H9 (cell line): ENCODE measurements around the gene GAL3ST1. TPM values are rescaled to one million over a fixed set of nuclear protein-coding genes. Genes with fewer than 3 reads are reported as not detected.

Experiments
- DNase-seq: peaks from one replicate; pipeline ENCODE4 v3.0.0-alpha.2; 2017
- H2AFZ ChIP-seq: one replicate; pipeline ENCODE4 v1.6.1; 2013; ENCODE audit warnings: mild to moderate bottlenecking, low read length, control low read depth, moderate library complexity
- H2AK5ac ChIP-seq: 2 replicates; pipeline ENCODE4 v1.6.1; 2013; ENCODE audit warnings: low read length, control low read depth, mixed read lengths; ENCODE audit not compliant: insufficient read length
- H2BK120ac ChIP-seq: one replicate; pipeline ENCODE4 v1.6.1; 2013; ENCODE audit warnings: low read depth, mild to moderate bottlenecking, low read length, control low read depth, inconsistent platforms; ENCODE audit not compliant: poor library complexity, severe bottlenecking
- H2BK12ac ChIP-seq: 2 replicates; pipeline ENCODE4 v1.6.1; 2013; ENCODE audit warnings: low read length, control low read depth, mixed read lengths, low read depth; ENCODE audit not compliant: insufficient read length
- H2BK15ac ChIP-seq: 2 replicates; pipeline ENCODE4 v1.6.1; 2013; ENCODE audit warnings: low read depth, low read length, control low read depth
- H2BK20ac ChIP-seq: one replicate; pipeline ENCODE4 v1.6.1; 2013; ENCODE audit warnings: low read depth, mild to moderate bottlenecking, low read length, control low read depth, inconsistent platforms; ENCODE audit not compliant: poor library complexity, severe bottlenecking
- H2BK5ac ChIP-seq: 2 replicates; pipeline ENCODE4 v1.6.1; 2013; ENCODE audit warnings: low read length, control low read depth, mixed read lengths; ENCODE audit not compliant: insufficient read length
- H3K14ac ChIP-seq: 2 replicates; pipeline ENCODE4 v1.6.1; 2013; ENCODE audit warnings: low read length, control low read depth; ENCODE audit not compliant: insufficient read depth
- H3K18ac ChIP-seq: 2 replicates; pipeline ENCODE4 v1.6.1; 2013; ENCODE audit warnings: low read depth, mild to moderate bottlenecking, mixed read lengths, low read length, control low read depth; ENCODE audit not compliant: insufficient read length
- H3K23ac ChIP-seq: 2 replicates; pipeline ENCODE4 v1.6.1; 2013; ENCODE audit warnings: low read length, control low read depth, mixed read lengths, low read depth; ENCODE audit not compliant: insufficient read length
- H3K23me2 ChIP-seq: 2 replicates; pipeline ENCODE4 v1.6.1; 2013; ENCODE audit warnings: low read depth, mild to moderate bottlenecking, mixed read lengths, low read length, control low read depth; ENCODE audit not compliant: insufficient read length, poor library complexity, severe bottlenecking
- H3K27ac ChIP-seq: 2 replicates; pipeline ENCODE4 v1.5.1; 2013; ENCODE audit warnings: low read length, control low read depth, mixed read lengths, low read depth; ENCODE audit not compliant: insufficient read length
- H3K27me3 ChIP-seq: 2 replicates; pipeline ENCODE4 v1.6.1; 2013; ENCODE audit warnings: low read length, control low read depth, inconsistent platforms; ENCODE audit not compliant: insufficient read depth
- H3K4ac ChIP-seq: 2 replicates; pipeline ENCODE4 v1.6.1; 2013; ENCODE audit warnings: low read depth, mild to moderate bottlenecking, control low read depth, inconsistent platforms, low read length, moderate library complexity
- H3K4me1 ChIP-seq: 2 replicates; pipeline ENCODE4 v1.6.1; 2013; ENCODE audit warnings: low read length, control low read depth, inconsistent platforms; ENCODE audit not compliant: insufficient read depth
- H3K4me2 ChIP-seq: 2 replicates; pipeline ENCODE4 v1.6.1; 2013; ENCODE audit warnings: low read length, control low read depth, mixed read lengths; ENCODE audit not compliant: insufficient read length, insufficient read depth
- H3K56ac ChIP-seq: 2 replicates; pipeline ENCODE4 v1.6.1; 2013; ENCODE audit warnings: low read depth, mild to moderate bottlenecking, mixed read lengths, low read length, control low read depth; ENCODE audit not compliant: insufficient read length
- H3K79me1 ChIP-seq: 2 replicates; pipeline ENCODE4 v1.6.1; 2013; ENCODE audit warnings: low read depth, mild to moderate bottlenecking, moderate library complexity, low read length, control low read depth, inconsistent platforms; ENCODE audit not compliant: insufficient read depth, poor library complexity, severe bottlenecking
- H3K79me2 ChIP-seq: 2 replicates; pipeline ENCODE4 v1.6.1; 2013; ENCODE audit warnings: low read length, control low read depth, inconsistent platforms; ENCODE audit not compliant: insufficient read depth
- H3K9ac ChIP-seq: 2 replicates; pipeline ENCODE4 v1.6.1; 2013; ENCODE audit warnings: low read length, control low read depth, mixed read lengths; ENCODE audit not compliant: insufficient read length; ENCODE audit errors: extremely low read depth
- H3K9me3 ChIP-seq: one replicate; pipeline ENCODE4 v1.6.1; 2013; ENCODE audit warnings: low read depth, low read length, inconsistent platforms; ENCODE audit not compliant: control insufficient read depth
- H3T11ph ChIP-seq: one replicate; pipeline ENCODE4 v1.6.1; 2013; ENCODE audit warnings: mild to moderate bottlenecking, low read length, control low read depth, inconsistent platforms
- H4K20me1 ChIP-seq: one replicate; pipeline ENCODE4 v1.6.1; 2013; ENCODE audit not compliant: control insufficient read depth, insufficient read length, insufficient read depth
- H4K5ac ChIP-seq: 2 replicates; pipeline ENCODE4 v1.6.1; 2013; ENCODE audit warnings: low read depth, mild to moderate bottlenecking, mixed read lengths, low read length, control low read depth; ENCODE audit not compliant: insufficient read length
- H4K8ac ChIP-seq: replicated peaks from 2 replicates; pipeline ENCODE4 v1.6.1; 2013; ENCODE audit warnings: low read length, control low read depth, mixed read lengths, low read depth; ENCODE audit not compliant: insufficient read length
- H4K91ac ChIP-seq: 2 replicates; pipeline ENCODE4 v1.6.1; 2013; ENCODE audit warnings: low read depth, mild to moderate bottlenecking, moderate library complexity, mixed read lengths, low read length, control low read depth; ENCODE audit not compliant: insufficient read length
- H3K27ac Mint-ChIP-seq, 3 experiments: 2 replicates in 2 of 3; 3 replicates in 1 of 3; pipeline ENCODE4 v1.8.0; 2020 to 2021; ENCODE audit warnings: mixed read lengths in 3 of 3, mild to moderate bottlenecking in 1 of 3, moderate library complexity in 1 of 3
- H3K27me3 Mint-ChIP-seq: 2 replicates; pipeline ENCODE4 v1.8.0; 2021; ENCODE audit warnings: low read depth, mild to moderate bottlenecking, moderate library complexity, mixed read lengths
- H3K36me3 Mint-ChIP-seq, 3 experiments: 2 replicates in 2 of 3; 3 replicates in 1 of 3; pipeline ENCODE4 v1.8.0; 2020 to 2021; ENCODE audit warnings: low read depth in 3 of 3, mixed read lengths in 3 of 3; ENCODE audit not compliant: insufficient read depth in 1 of 3
- H3K4me1 Mint-ChIP-seq, 2 experiments: 2 replicates each; pipeline ENCODE4 v1.8.0; 2020; ENCODE audit warnings: mixed read lengths in 2 of 2
- H3K4me3 Mint-ChIP-seq, 2 experiments: 2 replicates in 1 of 2; 3 replicates in 1 of 2; pipeline ENCODE4 v1.8.0; 2020 to 2021; ENCODE audit warnings: mild to moderate bottlenecking in 2 of 2, mixed read lengths in 2 of 2, moderate library complexity in 1 of 2
- H3K9me3 Mint-ChIP-seq, 2 experiments: 2 replicates in 1 of 2; 3 replicates in 1 of 2; pipeline ENCODE4 v1.8.0; 2020; ENCODE audit warnings: mild to moderate bottlenecking in 2 of 2, mixed read lengths in 2 of 2, moderate library complexity in 1 of 2
- CTCF ChIP-seq: fragments of 200-600 bp; sonication (generic); conservative IDR thresholded peaks from 3 replicates; pipeline ENCODE4 v1.8.0; 2021; ENCODE audit warnings: antibody characterized with exemption, mild to moderate bottlenecking
- WGBS: extraction: QIAGEN DNeasy Blood & Tissue Kit; methylation state at CpG from one replicate; pipeline ENCODE4 v1.1.7; 2013; ENCODE audit warnings: missing lambda C conversion rate, low lambda C conversion rate, mixed read lengths; ENCODE audit not compliant: insufficient read length; ENCODE audit errors: extremely low coverage; 5-methylcytosine and 5-hydroxymethylcytosine counted together
- total RNA-seq: library from RNA; stranded (reverse); gene quantifications from 2 replicates; pipeline ENCODE4 v1.2.1, GENCODE V29; 2021

Gene GAL3ST1
- total RNA-seq, 1 experiment from 2014 or later, result 5.1 TPM

GRCh38 chr22:30614268-30614667, 39.8 kb upstream of the GAL3ST1 start:
- WGBS, result no CpG with 5 or more reads among the region's 7 CpGs
- no peaks in the 10 kb centered on the region for H3K79me2 ChIP-seq
- no peak overlapping the region for H2BK12ac ChIP-seq
- Mint-ChIP-seq H3K27ac (no peak overlapping the region), H3K27me3 (no peaks in the 10 kb centered on the region), H3K36me3 (peaks cover 42 to 82% (median 79%) of the 10 kb centered on the region in 3 experiments), H3K4me3 (no peak overlapping the region), H3K4me1 (peaks cover 5% of the 10 kb centered on the region in 2 experiments), H3K9me3 (no peaks in the 10 kb centered on the region)
- no peaks in the 10 kb centered on the region for H3K23me2 ChIP-seq
- no peak overlapping the region for H3K27ac ChIP-seq
- H3K9ac ChIP-seq, result no peak overlapping the region
- no peak overlapping the region for H3K18ac ChIP-seq
- H2AK5ac ChIP-seq, result no peak overlapping the region
- no peak for DNase-seq
- no peaks in the 10 kb centered on the region for H3K4me1 ChIP-seq
- H4K91ac ChIP-seq, result no peak overlapping the region
- no peak overlapping the region for H2BK15ac ChIP-seq
- H3T11ph ChIP-seq, result no peak overlapping the region
- no peak overlapping the region for H4K5ac ChIP-seq
- no peaks in the 10 kb centered on the region for H3K9me3 ChIP-seq
- TF ChIP-seq CTCF, result no peak
- no peak overlapping the region for H3K4me2 ChIP-seq
- H3K56ac ChIP-seq, result no peak overlapping the region
- H4K20me1 ChIP-seq, result no peaks in the 10 kb centered on the region
- H2AFZ ChIP-seq, result no peak overlapping the region
- H4K8ac ChIP-seq, result no peak overlapping the region
- no peak overlapping the region for H2BK5ac ChIP-seq
- H2BK120ac ChIP-seq, result no peak overlapping the region
- H2BK20ac ChIP-seq, result no peak overlapping the region
- no peaks in the 10 kb centered on the region for H3K27me3 ChIP-seq
- no peak overlapping the region for H3K14ac ChIP-seq
- H3K23ac ChIP-seq, result no peak overlapping the region
- no peaks in the 10 kb centered on the region for H3K79me1 ChIP-seq
- H3K4ac ChIP-seq, result no peak overlapping the region
